ENCODE results near the gene MAN2B2.

DNA sequence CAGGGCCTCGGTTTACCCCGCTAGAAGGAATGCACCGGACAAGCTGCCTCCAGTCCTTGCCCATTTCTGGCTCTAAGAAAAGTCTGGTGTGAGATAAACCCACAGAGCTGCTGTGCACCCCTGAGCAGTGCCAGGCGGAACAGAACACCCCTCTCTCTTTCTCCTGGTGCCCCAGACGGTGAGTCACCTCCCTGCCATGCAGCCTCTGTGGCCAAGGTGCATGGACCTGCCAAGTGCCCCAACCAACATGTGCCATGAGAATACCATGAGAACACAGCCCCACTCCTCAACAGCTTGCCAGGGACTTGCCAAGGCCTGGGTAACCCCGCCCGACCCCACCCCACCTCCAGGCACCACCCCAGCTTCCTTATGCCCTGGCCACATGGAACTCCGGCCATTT, 47.7 kb upstream of the MAN2B2 start:
- TF ChIP-seq CTCF (IDR thresholded peaks at IDR 0.05 in 4 of 5, conservative IDR thresholded peaks at IDR 0.05 in 1 of 5) = no peak
- TF ChIP-seq POLR2A (IDR thresholded peaks at IDR 0.05) = no peak
